Kasumi-1 (cell line): ENCODE measurements around the gene IARS2.
"Not testable (repeated sequence)": the region's sequence is repeated elsewhere in the genome, so short reads cannot be mapped to it uniquely, and the experiment has no call there.

Experiments used
- DNase-seq, 2 experiments: peaks; one replicate each; lab custom pipeline; 2025; lab: John Stamatoyannopoulos, UW

IARS2 gene

DNA sequence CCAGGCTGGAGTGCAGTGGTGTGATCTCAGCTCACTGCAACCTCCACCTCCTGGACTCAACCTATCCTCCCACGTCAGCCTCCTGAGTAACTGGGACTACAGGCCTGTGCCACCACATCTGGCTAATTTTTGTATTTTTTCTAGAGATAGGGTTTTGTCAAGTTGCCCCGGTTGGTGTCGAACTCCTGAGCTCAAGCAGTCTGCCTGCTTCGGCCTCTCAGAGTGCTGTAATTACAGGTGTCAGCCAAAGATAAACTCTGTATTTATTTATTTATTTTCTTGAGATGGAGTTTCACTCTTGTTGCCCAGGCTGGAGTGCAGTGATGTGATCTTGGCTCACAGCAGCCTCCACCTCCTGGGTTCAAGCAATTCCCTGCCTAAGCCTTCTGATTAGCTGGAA lies 18.7 kb downstream of the IARS2 start:
- DNase-seq: not testable (repeated sequence)

DNA sequence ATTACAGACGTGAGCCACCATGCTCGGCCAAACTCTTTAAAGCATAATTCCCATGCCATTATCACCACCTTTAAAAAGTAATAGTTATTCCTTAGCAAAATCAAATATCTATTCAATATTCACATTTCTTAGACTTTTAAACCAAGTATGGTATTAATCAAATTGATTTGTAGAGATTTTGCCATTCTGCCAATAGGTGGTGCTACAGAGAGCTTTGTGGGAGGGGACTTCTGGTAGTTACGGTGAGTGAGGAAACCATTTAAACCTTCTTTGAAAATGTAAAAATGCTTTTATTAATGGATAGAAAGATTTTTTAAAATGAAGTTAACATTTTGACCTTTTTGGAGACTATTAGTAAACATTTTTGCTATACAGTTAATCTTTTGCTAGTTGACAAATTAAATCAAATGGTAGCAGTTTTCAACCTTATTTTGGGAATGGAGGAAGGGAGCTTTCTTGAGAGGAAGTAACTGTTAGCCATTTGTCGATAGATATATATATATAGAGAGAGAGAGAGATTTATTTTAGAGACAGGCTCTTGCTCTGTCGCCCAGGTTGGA lies 19.3 kb downstream of the IARS2 start:
- peak; percentile 17 to 66 for DNase-seq

DNA sequence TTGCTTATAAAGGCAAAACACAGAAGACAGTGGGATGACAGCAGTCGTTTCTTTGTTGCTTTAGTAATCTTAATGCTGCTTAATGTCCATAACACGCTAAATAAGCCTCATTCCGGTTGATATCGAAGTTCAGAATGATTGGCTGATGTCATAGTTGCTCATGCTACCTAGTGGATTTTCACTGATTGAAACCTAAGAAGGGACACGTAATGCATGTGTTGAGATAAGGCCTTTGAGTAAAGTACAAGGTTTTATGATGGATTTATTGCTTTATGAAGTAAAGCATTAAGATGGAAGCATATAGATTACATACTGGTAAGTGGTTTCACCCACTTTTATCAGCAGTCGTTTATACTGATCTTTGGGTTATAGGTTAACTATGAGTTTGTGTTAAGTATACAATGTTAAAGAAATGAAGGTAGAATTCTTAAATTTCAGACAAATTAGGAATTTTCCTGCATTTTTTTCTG lies 25.1 kb downstream of the IARS2 start:
- no peak for DNase-seq

DNA sequence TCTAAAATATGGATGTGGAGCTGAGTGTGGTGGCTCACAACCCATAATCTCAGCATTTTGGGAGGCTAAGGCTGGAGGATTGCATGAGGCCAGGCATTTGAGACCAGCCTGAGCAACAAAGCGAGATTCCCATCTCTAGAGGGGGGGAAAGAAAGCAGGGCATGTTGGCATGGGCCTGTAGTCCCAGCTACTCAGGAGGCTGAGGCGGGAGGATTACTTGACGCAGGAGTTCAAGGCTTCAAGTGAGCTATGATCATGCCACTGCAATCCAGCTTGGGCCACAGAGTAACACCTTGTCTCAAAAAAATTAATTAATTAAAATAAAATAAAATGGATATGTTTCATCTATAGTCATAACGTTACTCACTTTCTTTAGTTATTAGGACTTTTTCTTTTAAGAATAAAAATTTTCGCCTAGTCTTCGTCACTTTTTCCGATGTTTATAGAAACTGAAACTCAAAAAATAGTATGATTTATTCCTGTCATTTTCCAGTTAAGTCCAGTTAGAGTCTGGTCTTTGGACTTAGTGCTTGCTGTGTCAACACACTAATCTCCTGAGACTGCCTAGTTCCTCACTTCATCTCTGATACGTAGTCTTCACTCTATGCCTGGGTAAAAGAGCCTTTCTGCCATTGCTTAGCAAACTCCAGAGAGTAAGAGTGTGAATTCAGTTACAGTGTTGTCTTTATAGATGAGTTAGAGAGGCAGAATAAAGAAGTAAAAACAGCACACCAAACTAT lies 28.0 kb downstream of the IARS2 start:
- DNase-seq: no peak

DNA sequence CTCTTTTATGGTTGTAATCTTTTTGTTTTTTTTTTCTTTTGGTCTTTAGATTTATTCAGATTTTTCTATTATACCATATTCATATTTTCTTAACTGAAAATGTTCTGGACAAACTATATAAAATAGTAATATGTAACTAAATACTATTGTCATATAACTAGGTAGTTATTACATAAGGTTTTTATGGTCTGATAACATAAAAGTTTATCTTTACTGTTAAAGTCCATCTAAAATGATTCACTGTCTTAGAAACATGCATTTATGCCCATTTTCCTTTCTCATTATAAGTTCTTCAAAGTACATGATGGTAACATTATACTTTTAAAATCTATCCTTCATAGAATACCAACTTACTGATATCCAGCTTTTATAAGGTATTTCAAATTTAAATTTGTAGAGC lies 29.1 kb downstream of the IARS2 start:
- no peak for DNase-seq

DNA sequence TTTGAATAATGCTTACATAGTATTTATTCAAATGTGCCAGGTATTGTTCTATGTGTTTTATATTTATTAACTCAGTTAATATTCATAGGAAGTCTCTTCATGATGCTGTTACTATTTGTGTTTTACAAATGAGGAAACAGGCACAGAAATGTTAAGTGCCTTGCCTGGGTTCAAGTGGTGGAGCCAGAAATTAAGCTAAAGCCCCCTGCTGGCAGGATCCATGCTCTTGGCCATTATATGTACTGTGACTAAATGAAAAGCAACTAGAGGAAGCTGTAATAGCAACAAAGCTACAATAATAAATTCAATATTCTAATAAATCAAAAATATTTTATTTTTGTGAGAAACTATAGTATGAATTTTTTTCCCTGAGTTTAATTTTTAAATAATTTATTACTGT lies 30.0 kb downstream of the IARS2 start:
- DNase-seq: peak; percentile 44 to 59

DNA sequence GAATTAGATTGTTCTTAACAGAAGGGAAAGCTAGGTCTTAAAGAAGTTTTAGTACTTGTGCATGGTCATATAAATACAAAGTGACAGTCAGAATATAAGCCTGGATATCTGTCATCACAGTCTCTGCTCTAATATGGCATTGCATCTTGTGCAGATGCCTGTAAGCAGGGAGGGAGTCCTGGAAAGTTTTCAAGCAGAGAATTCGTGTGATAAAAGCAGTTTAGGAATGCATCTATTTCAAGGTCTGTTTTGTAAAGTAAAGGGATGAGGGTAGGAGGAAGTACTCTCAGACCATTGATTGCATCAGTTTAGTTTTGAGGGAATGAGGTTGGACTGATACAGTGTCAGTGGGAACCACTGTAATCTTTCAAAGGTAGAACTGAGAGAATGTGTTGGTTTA lies 30.6 kb downstream of the IARS2 start:
- DNase-seq: peak; percentile 15 to 16

DNA sequence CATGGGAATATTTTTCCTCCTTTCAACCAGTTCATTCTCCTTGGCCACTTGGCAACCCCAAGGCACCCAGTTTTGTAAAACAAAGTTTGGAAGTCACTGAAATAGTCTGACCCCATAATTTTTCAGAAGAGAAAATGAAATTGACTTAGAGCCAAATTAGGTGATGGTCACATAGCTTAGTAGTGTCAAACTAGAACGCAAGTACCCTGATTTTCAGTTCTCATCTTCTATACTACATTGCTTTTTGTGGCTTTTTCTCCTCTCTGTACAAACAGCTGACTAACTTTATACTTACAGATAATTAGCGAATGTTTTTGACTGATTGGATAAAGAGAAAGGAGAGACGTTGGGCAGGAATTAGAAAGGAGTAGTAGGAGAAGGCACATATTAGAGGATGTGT lies 33.1 kb downstream of the IARS2 start:
- DNase-seq: no peak

DNA sequence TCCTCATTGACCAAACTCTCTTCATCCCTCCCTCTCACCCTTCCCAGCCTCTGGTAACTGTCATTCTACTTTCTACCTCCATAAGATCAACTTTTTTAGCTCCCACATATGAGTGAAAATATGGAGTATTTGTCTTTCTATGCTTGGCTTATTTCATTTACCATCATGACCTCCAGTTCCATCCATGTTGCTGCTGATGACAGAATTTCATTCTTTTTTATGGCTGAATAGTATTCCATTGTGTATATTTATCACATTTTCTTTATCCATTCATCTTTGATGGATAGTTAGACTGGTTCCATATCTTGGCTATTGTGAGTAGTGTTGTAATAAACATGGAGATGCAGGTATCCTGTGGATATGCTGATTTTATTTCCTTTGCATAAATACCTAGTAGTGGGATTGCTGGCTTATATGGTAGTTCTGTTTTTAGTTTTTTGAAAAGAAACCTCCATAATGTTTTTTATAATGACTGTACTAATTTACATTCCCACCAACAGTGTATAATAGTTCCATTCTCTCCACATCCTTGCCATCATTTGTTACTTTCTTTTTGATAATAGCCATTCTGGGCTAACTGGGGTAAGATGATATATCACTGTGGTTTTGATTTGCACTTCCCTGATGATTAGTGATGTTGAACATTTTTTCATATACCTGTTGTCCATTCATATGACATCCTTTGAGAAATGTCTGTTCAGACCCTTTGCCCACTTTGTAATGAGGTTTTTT lies 35.7 kb downstream of the IARS2 start:
- no peak for DNase-seq

DNA sequence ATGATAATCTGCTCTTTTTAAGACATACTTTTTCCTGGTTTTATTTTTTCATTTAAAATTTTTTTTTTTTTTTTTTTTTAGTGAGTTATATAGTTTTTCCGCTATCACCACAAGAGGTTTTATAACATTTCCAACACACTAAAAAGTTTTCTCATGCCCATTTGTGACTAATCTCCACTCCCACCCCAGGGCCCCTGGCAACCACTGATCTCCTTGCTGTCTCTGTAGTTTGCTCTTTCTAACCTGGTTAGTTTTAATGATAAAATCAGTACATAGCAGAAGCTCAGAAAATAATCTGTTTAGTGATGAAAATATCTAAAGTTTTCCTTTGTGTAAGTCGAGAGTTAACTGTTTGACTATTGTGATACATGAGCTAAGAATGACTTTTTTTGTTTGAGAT lies 41.8 kb downstream of the IARS2 start:
- DNase-seq: no peak

DNA sequence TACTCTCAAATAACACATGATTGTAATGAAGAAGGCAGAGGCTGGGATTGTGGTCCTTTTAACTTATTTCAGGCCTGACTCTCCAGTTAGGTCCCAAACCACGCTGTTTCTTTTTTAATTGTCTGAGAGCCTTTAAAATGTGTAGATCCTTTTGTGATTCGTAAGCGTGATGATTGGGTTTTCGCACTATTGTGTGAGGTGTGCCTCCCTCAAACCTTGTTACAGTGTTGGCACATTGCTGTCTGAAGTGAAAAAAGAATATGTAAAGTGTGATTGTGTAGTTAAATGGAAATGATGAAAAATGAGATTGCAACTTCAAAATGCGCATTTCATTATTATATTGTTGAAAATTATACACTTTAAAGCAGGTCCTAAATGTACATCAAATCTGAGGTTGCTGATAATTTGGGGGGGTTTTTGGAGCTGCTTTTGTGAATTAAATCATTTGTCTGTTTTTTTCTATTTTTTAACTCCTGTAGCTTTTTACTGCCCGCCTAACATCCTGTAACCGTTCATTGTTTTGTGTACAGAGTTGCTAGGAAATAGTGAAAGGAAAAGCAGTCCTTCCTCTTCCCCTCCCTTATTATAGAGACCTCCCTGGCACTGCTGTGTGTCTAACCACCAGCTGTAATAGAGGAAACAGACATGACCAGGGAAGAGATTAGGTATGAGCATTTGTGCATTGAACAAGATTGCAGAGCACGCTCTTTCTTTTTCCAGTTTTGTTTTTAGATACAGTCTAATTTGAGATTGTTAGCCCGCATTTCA lies 43.3 kb downstream of the IARS2 start:
- peak; percentile 98 to 99 for DNase-seq

DNA sequence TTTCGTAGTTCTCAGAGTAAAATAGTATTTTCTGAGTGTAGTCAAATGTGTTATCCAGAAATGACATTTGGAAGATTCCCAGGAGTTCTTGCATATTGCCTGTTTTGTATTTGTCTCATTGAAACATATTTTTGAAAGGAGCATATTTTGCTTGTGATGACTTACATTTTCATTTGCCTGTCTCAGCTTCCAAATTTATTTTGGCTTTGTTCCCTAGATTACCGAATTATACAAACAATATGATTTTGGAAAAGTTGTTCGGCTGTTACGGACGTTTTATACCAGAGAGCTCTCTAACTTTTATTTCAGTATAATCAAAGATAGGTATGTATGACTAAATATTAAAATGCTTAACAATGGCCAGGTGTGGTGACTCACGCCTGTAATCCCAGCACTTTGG lies 46.0 kb downstream of the IARS2 start:
- no peak for DNase-seq

DNA sequence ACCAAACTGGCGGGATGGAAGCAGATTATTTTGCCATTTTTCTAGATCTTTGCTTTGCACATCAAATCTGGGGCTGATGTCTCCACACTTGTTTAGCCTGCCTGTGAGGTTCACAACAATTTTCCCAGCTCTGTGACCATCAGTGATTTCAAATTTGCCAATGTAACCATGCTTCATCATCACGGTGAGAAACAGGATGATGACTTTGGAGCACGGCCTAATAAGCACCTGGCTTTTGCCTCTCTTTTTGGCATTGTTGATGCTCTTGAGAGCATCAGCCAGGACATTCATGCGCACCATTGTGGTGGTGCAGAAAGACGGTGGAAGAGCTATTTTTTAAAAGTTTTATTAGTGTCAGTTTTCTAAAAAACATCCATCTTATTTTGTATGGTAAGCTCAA lies 50.1 kb downstream of the IARS2 start:
- DNase-seq: no peak

DNA sequence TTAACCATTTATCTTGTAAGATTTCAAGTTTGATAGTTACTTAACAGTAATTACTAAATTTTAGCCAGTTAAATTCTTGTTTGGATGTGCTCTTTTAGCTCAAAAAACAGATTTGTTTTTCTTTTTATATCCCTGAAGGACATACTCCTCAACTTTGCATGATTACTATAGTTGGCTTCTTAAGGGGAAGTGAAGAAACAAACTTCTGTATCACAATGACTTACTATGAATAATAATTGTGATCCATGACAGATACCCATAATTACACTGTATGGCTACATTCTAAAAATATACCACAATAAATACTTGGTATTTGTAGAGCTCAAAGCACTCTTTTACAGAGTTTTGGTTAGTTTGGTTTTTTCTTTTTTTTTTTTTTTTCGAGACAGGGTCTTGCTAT lies 55.8 kb downstream of the IARS2 start:
- DNase-seq: no peak

DNA sequence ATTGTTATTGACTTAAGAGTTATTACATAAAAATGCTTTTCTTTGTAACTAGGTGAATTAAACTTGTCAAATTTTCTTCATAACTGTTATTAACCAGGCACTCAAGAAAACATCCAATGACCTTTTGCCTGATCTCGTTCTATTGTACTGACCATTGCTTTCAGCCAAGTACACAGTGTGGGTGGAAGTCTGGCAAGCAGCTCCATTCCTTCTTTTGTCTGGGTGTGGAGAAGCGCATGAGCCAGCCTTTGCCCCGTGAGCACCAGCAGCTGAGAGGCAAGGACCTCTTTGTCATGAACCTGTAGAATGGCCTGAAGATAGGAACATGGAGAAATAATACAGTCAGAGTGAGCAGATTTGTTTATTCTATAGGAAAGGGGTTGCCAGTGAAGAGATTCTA lies 57.5 kb downstream of the IARS2 start:
- no peak for DNase-seq

DNA sequence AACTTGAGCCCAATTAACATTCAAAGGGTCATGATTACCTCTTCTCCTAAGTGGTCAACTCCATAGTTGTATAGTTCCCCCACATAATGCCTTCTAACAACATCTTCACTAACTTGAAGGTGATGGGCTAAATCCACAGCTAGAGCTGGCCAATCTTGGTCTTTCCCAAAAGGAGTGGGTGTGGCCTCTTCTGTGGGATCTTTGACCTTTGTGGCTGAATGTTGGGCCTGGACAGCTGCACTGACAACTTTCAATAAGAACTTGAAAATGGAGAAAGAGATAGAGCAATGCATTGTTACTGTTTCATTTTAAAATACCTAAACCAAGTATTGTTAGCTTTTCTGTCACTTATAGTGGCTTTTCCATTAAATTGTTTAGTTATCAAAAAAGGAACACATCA lies 59.2 kb downstream of the IARS2 start:
- no peak for DNase-seq

DNA sequence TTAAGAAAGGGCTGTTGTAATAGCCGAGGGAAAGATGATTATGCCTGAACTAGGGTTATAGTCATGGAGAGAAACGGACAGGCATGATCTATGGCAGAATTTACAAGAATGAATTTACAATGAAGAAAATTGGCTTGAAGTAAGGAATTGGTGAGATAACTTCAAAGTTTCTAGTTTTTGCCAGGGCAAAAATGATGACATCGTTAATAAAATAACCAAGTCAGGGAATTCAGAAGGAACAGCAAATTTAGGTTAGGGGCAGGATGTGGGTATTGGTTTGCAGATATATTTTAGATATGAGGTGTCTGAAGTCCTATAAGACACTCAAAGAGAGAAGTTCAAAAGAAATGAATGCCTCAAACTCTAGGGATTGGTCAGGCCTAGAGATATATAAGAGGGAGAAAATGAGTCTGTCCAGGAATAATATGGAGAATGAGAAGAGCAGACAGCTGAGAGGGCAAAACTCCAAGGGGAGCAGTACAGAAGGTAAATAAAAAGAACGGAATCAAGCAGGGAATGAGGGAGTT lies 62.8 kb downstream of the IARS2 start:
- no peak for DNase-seq

DNA sequence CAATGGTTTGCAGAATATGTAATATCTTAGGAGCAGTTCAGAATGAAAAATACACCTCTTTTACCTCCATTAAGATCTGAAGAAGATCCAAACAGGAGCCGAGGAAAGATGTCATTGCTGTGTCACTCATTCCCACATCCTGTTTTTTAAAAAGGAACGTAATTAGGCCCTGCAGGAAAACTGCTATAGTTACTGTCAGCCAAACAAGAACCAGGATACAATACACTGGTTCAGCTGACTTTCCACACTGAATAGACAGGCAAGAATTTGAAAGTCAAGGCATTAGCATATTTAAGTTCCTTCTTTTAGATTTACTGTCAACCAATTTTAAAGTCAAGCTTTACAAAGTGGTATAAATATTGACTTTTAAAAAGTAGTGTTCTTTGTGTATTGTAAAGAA lies 63.8 kb downstream of the IARS2 start:
- DNase-seq: no peak

DNA sequence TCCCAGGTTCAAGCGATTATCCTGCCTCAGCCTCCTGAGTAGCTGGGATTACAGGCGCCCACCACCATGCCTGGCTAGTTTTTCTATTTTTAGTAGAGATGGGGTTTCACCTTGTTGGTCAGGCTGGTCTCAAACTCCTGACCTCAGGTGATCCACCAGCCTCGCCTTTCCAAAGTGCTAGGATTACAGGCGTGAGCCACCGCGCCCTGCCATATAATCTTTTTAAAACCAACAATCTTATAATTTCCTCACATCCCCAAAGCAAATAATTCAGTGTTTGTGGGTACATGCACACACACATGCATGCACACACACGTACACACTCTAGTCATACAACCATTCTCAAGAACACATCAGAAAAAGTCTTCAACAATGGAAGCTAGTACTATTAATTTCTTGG lies 64.6 kb downstream of the IARS2 start:
- DNase-seq: not testable (repeated sequence)

DNA sequence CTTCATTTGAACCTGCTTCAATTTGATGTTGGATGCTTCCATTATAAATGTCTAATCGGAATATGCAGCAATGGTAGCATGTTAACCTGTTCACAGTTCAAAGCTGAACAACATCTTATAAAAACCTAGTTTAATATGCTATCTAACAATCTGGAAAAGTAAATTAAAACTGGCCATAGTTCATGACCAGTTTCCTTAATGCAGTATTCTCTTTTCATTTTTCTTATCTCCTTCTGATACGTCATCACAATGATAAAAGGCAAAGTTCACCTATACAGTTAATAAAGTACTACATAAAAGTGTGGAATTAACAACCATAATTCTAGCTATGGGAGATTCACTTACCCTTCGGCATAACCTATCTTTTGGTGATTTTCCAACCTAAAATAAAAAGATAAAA lies 65.1 kb downstream of the IARS2 start:
- DNase-seq: no peak

DNA sequence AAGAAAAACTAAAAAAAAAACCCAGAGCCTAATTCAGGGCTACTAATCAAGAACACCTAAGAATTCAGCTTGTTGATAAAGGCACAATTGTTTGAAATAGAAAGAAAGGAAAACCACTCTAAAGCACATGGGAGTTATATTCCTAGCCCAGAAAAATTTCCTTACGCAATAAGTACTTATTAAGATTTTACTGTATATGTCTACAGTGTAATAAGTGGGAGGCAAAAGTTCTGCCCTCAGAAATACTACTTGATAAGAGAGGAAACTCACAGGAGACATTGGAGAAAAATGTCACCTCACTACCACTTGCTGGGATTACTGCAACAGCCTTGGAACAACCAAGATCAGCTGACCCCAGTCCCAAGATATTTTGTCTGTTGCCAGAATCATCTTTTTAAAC lies 66.1 kb downstream of the IARS2 start:
- no peak for DNase-seq

DNA sequence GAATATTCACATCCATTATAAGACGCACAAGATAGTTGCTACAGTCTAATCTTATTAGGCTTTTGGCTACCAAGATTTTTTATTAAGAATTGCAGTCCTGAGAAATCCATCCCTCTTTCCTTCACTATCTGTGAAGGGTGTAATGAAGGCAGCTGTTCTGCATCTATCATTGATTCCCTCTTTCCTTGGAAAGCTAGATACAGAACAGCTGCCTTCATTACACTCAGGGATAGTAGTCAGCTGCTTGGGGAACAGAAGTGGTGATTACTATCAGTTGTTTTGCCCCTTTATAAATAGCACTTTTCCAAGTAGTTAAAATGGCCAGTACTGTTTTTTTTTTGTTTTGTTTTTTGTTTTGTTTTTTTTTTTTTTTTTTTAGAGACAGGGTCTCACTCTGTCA lies 70.2 kb downstream of the IARS2 start:
- DNase-seq: no peak
